ENCODE measurements around the gene HPCAL4. TPM values are rescaled to one million over a fixed set of nuclear protein-coding genes. Genes with fewer than 3 reads are reported as not detected.

The HPCAL4 gene
- total and polyA plus RNA-seq, 10 of the 15 experiments (the other 5 are each of a cell fraction or from before 2014, with no cell fraction given) = 0.05 to 0.18 (median 0.06) TPM; not detected in 5

DNA sequence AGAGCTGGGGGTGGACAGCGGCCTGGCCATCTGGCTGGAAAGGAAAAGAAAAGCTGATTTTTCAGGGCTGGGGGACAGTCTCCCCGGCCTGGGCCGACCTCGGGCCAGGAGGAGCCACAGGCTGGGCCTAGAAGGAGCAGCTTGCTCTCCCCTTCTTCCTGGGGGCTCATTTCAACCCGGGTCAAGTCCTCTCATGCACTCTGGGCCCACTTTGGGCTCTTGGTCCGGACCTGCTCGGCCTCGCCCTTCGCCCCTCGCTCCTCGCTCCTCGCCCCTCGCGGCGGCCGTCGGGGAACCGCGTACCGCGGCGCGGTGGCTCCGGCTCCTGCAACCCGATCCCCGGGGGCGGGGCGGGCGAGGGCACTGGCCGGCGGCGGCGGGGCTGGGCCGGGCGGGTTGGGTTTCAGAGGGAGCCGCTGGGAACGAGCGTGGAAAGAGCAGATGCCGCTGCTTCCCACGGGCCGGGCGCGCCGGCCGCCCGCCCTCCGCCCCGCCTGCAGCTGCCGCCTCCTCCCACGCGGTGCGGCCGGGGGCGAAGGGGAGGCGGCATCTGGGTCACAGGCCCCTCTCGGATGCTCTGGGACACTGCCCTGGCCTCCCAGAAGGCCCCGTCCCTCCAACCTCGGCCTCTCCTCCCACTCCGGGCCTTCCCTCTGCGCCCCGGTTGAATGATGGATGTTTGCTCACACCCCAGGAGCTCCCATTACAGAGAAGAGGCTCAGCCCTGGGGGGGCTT is 58.4 kb downstream of the HPCAL4 start:
- Histone ChIP-seq H3K9me3 (replicated peaks; ENCODE audit: control insufficient read depth, insufficient read depth, low read length) (no peaks in the 10 kb centered on the region), H3K79me2 (ENCODE audit: control insufficient read depth, insufficient read depth, low read length) (no peaks in the 10 kb centered on the region), H3K27ac (ENCODE audit: control insufficient read depth, insufficient read depth) (no peak overlapping the region), H4K20me1 (ENCODE audit: control insufficient read depth, insufficient read depth) (no peaks in the 10 kb centered on the region), H2AFZ (ENCODE audit: control insufficient read depth, low read depth, low read length) (no peak overlapping the region), H3K9ac (ENCODE audit: control insufficient read depth, insufficient read depth, low read length) (no peak overlapping the region), H3K36me3 (ENCODE audit: control insufficient read depth in 2 of 2, insufficient read depth in 2 of 2, low read length in 1 of 2) (no peaks in the 10 kb centered on the region), H3K4me3 (no peak overlapping the region), H3K4me2 (ENCODE audit: control insufficient read depth, insufficient read depth) (no peak overlapping the region), H3K4me1 (ENCODE audit: control insufficient read depth, insufficient read depth, low read length) (peaks cover 3% of the 10 kb centered on the region; the same call in 1 of the 2 replicates), H3K27me3 (replicated peaks in 1 of 2; ENCODE audit: control insufficient read depth in 2 of 2, insufficient read depth in 2 of 2, low read length in 1 of 2) (peaks cover 0 to 4% of the 10 kb centered on the region in 2 experiments; a peak in 3 of 4 replicates)
- WGBS (ENCODE audit: insufficient coverage, insufficient replicate concordance, low lambda C conversion rate, missing lambda C conversion rate) = 74% methylated on average over 38 of the region's 61 CpGs
- POLR2A ChIA-PET = no interaction called here
- intact Hi-C loops (cut with micrococcal nuclease; ENCODE audit: unreplicated experiment) = no loop called here
- no peak for DNase-seq (ENCODE audit: low read depth, low spot score)
- in situ Hi-C loops (cut with MboI) = no loop called here
- CTCF ChIA-PET = no interaction called here
- FAIRE-seq = no peak
- RAD21 ChIA-PET (ENCODE audit: unreplicated experiment) = no interaction called here
- BruUV-seq (replicated peaks) = no TSS peak
- ATAC-seq = no peak
- SMC1A ChIA-PET (ENCODE audit: uncharacterized antibody, unreplicated experiment) = no interaction called here
- TF ChIP-seq ZZZ3 (IDR thresholded peaks at IDR 0.05; ENCODE audit: control insufficient read depth, insufficient read length, low read depth) = no peak
- TF ChIP-seq EP300 (IDR thresholded peaks at IDR 0.05; ENCODE audit: borderline replicate concordance in 1 of 2, control insufficient read depth in 1 of 2, low read depth in 2 of 2, low read length in 2 of 2) = no peak
- TF ChIP-seq RB1 (IDR thresholded peaks at IDR 0.05; ENCODE audit: borderline replicate concordance) = no peak
- TF ChIP-seq, protein P1, sequence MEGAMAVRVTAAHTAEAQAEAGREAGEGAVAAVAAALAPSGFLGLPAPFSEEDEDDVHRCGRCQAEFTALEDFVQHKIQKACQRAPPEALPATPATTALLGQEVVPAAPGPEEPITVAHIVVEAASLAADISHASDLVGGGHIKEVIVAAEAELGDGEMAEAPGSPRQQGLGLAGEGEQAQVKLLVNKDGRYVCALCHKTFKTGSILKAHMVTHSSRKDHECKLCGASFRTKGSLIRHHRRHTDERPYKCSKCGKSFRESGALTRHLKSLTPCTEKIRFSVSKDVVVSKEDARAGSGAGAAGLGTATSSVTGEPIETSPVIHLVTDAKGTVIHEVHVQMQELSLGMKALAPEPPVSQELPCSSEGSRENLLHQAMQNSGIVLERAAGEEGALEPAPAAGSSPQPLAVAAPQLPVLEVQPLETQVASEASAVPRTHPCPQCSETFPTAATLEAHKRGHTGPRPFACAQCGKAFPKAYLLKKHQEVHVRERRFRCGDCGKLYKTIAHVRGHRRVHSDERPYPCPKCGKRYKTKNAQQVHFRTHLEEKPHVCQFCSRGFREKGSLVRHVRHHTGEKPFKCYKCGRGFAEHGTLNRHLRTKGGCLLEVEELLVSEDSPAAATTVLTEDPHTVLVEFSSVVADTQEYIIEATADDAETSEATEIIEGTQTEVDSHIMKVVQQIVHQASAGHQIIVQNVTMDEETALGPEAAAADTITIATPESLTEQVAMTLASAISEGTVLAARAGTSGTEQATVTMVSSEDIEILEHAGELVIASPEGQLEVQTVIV (IDR thresholded peaks at IDR 0.05; ENCODE audit: borderline replicate concordance, partially characterized antibody) = no peak
- TF ChIP-seq TCF3 (IDR thresholded peaks at IDR 0.05; ENCODE audit: borderline replicate concordance, insufficient read depth, low read depth, low read length) = no peak
- TF ChIP-seq HDGF (IDR thresholded peaks at IDR 0.05) = no peak
- TF ChIP-seq MTA2 (IDR thresholded peaks at IDR 0.05; ENCODE audit: low read depth) = no peak
- no peak for TF ChIP-seq EGR1 (IDR thresholded peaks at IDR 0.05; ENCODE audit: borderline replicate concordance in 1 of 2, low read depth in 2 of 2, low read length in 2 of 2)
- TF ChIP-seq, protein P2, sequence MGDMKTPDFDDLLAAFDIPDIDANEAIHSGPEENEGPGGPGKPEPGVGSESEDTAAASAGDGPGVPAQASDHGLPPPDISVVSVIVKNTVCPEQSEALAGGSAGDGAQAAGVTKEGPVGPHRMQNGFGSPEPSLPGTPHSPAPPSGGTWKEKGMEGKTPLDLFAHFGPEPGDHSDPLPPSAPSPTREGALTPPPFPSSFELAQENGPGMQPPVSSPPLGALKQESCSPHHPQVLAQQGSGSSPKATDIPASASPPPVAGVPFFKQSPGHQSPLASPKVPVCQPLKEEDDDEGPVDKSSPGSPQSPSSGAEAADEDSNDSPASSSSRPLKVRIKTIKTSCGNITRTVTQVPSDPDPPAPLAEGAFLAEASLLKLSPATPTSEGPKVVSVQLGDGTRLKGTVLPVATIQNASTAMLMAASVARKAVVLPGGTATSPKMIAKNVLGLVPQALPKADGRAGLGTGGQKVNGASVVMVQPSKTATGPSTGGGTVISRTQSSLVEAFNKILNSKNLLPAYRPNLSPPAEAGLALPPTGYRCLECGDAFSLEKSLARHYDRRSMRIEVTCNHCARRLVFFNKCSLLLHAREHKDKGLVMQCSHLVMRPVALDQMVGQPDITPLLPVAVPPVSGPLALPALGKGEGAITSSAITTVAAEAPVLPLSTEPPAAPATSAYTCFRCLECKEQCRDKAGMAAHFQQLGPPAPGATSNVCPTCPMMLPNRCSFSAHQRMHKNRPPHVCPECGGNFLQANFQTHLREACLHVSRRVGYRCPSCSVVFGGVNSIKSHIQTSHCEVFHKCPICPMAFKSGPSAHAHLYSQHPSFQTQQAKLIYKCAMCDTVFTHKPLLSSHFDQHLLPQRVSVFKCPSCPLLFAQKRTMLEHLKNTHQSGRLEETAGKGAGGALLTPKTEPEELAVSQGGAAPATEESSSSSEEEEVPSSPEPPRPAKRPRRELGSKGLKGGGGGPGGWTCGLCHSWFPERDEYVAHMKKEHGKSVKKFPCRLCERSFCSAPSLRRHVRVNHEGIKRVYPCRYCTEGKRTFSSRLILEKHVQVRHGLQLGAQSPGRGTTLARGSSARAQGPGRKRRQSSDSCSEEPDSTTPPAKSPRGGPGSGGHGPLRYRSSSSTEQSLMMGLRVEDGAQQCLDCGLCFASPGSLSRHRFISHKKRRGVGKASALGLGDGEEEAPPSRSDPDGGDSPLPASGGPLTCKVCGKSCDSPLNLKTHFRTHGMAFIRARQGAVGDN (IDR thresholded peaks at IDR 0.05) = no peak
- no peak for TF ChIP-seq POLR2AphosphoS2 (IDR thresholded peaks at IDR 0.05; ENCODE audit: low read depth, low read length)
- TF ChIP-seq LARP7 (IDR thresholded peaks at IDR 0.05) = no peak
- no peak for TF ChIP-seq POU2F2 (IDR thresholded peaks at IDR 0.05; ENCODE audit: borderline replicate concordance, low read depth, low read length)
- no peak for TF ChIP-seq CBX5 (IDR thresholded peaks at IDR 0.05; ENCODE audit: low read depth)
- no peak for TF ChIP-seq ZNF207 (IDR thresholded peaks at IDR 0.05; ENCODE audit: borderline replicate concordance)

Measured in GM12878 (cell line).